ENCODE data around the gene GGA3.

DNA sequence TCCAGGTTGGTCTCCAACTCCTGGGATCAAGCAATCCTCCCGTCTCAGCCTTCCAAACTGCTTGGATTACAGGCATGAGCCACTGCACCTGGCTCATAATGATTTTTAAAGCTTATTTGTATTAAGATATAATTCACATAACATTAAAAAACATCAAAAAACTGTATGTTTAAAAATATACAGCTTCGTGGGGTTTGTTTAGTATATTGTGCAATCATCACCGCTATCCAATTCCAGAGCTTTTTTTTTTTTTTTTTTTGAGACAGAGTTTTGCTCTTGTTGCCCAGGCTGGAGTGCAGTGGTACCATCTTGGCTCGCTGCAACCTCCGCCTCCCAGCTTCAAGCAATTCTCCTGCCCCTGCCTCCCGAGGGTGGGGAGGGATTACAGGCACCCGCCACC is 38.9 kb upstream of the GGA3 start:
- TF ChIP-seq CTCF (IDR thresholded peaks at IDR 0.05 in 8 of 11, conservative IDR thresholded peaks at IDR 0.05 in 3 of 11) (no peak), POLR2AphosphoS5 (IDR thresholded peaks at IDR 0.05) (no peak), POLR2A (IDR thresholded peaks at IDR 0.05) (no peak)
